AG10803 (cell line): ENCODE results near the gene DYNLT1.

Experiments used
- DNase-seq: peaks from one replicate; pipeline ENCODE4 v3.0.0; 2010; ENCODE audit warnings: low read depth
- H3K4me3 ChIP-seq: 2 replicates; pipeline ENCODE4 v1.5.1; 2011; ENCODE audit warnings: mild to moderate bottlenecking, low read length, control low read depth
- TF ChIP-seq, protein P1 (sequence below): conservative IDR thresholded peaks from 2 replicates; pipeline ENCODE4 v1.5.1; 2011; ENCODE audit warnings: mild to moderate bottlenecking, low read length, control low read depth, inconsistent platforms

Gene DYNLT1

GRCh38 chr6:158589366-158589765, 55.2 kb downstream of the DYNLT1 start:
- TF ChIP-seq, protein P1, sequence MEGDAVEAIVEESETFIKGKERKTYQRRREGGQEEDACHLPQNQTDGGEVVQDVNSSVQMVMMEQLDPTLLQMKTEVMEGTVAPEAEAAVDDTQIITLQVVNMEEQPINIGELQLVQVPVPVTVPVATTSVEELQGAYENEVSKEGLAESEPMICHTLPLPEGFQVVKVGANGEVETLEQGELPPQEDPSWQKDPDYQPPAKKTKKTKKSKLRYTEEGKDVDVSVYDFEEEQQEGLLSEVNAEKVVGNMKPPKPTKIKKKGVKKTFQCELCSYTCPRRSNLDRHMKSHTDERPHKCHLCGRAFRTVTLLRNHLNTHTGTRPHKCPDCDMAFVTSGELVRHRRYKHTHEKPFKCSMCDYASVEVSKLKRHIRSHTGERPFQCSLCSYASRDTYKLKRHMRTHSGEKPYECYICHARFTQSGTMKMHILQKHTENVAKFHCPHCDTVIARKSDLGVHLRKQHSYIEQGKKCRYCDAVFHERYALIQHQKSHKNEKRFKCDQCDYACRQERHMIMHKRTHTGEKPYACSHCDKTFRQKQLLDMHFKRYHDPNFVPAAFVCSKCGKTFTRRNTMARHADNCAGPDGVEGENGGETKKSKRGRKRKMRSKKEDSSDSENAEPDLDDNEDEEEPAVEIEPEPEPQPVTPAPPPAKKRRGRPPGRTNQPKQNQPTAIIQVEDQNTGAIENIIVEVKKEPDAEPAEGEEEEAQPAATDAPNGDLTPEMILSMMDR, result no peak
- no peak for DNase-seq
- no peak overlapping the region for H3K4me3 ChIP-seq

- H3K4me3 ChIP-seq, result no peak overlapping the region
- no peak for DNase-seq
- TF ChIP-seq, protein P1, result no peak
These were observed 57.9 kb downstream of the DYNLT1 start for GRCh38 chr6:158586652-158587051.
